Tibial nerve (tissue), 4 donors: ENCODE measurements around the gene SESN2. TPM values are rescaled to one million over a fixed set of nuclear protein-coding genes. Genes with fewer than 3 reads are reported as not detected.

ENCODE experiments used
- DNase-seq, 2 donors: peaks; one replicate each; pipeline ENCODE4 v3.0.0-alpha.2; 2019; ENCODE audit warnings: low spot score in 2 of 2
- H3K27ac ChIP-seq, 4 donors: fragments of 200-600 bp; sonication (generic) in 3 of 4; one replicate each; pipeline ENCODE4 v1.5.1; 2017 to 2019; ENCODE audit warnings: mild to moderate bottlenecking in 1 of 4
- H3K27me3 ChIP-seq, 2 donors: fragments of 200-600 bp; sonication (generic) in 1 of 2; one replicate each; pipeline versions ENCODE4 v1.5.1 to v1.6.0; 2017 to 2019
- H3K36me3 ChIP-seq, 3 donors: fragments of 200-600 bp; sonication (generic); one replicate each; pipeline ENCODE4 v1.5.1; 2018 to 2019
- H3K4me1 ChIP-seq, 4 donors: fragments of 200-600 bp; sonication (generic) in 3 of 4; one replicate each; pipeline ENCODE4 v1.5.1; 2017 to 2019
- H3K4me3 ChIP-seq, 4 donors: fragments of 200-600 bp; sonication (generic) in 3 of 4; one replicate each; pipeline ENCODE4 v1.5.1; 2017 to 2019; ENCODE audit warnings: mild to moderate bottlenecking in 1 of 4, moderate library complexity in 1 of 4
- H3K9me3 ChIP-seq, 4 donors: fragments of 200-600 bp; sonication (generic) in 3 of 4; one replicate each; pipeline ENCODE4 v1.5.1; 2017 to 2019
- CTCF ChIP-seq, 5 experiments: fragments of 200-600 bp in 3 of 5; fragments of 450-650 bp in 2 of 5; sonication (generic) in 3 of 5; IDR thresholded peaks; one replicate each; pipeline ENCODE4 v1.5.1; 2016 to 2019; ENCODE audit warnings: antibody characterized with exemption in 5 of 5, mild to moderate bottlenecking in 3 of 5, moderate library complexity in 2 of 5
- EP300 ChIP-seq, 2 donors: sonication (generic); formaldehyde crosslinking; IDR thresholded peaks; one replicate each; pipeline ENCODE4 v1.6.1; 2017; ENCODE audit warnings: antibody characterized with exemption in 2 of 2, mild to moderate bottlenecking in 1 of 2
- POLR2A ChIP-seq, 2 donors: fragments of 450-650 bp; IDR thresholded peaks; one replicate each; pipeline ENCODE4 v1.6.1; 2017; ENCODE audit warnings: antibody characterized with exemption in 2 of 2, mild to moderate bottlenecking in 2 of 2, moderate library complexity in 2 of 2
- WGBS, 2 donors: methylation state at CpG; one replicate each; pipeline ENCODE4 v1.1.5; 2018; 5-methylcytosine and 5-hydroxymethylcytosine counted together
- total RNA-seq, 4 donors: library from RNA; depleted of rRNA; stranded (reverse); fragments of >200 nt; gene quantifications; one replicate each; pipeline ENCODE4 v1.1.0, GENCODE V29; 2016

The SESN2 gene
- total RNA-seq, 4 donors from 2014 or later = 6.9 to 16.2 (median 8.9) TPM

- Histone ChIP-seq H3K27ac (no peak overlapping the region), H3K27me3 (no peaks in the 10 kb centered on the region), H3K9me3 (no peaks in the 10 kb centered on the region), H3K4me1 (no peaks in the 10 kb centered on the region), H3K36me3 (peaks cover 0 to 82% (median 0%) of the 10 kb centered on the region in 3 donors), H3K4me3 (no peak overlapping the region)
- TF ChIP-seq CTCF (IDR thresholded peaks at IDR 0.05) (no peak), EP300 (IDR thresholded peaks at IDR 0.05) (no peak)
- 93 to 99% methylated on average over 7 of the region's 7 CpGs for WGBS, 2 donors
- no peak for DNase-seq
Observed at GRCh38 chr1:28279721-28280120, 20.4 kb downstream of the SESN2 start.

GRCh38 chr1:28280501-28280900 is 21.2 kb downstream of the SESN2 start:
- 82 to 83% methylated on average over 8 of the region's 8 CpGs for WGBS, 2 donors
- Histone ChIP-seq H3K4me3 (no peak overlapping the region), H3K27ac (no peak overlapping the region), H3K36me3 (peaks cover 0 to 74% (median 0%) of the 10 kb centered on the region in 3 donors), H3K4me1 (no peaks in the 10 kb centered on the region), H3K27me3 (no peaks in the 10 kb centered on the region), H3K9me3 (no peaks in the 10 kb centered on the region)
- TF ChIP-seq EP300 (IDR thresholded peaks at IDR 0.05) (no peak), POLR2A (IDR thresholded peaks at IDR 0.05) (no peak)
- DNase-seq = no peak

GRCh38 chr1:28280977-28281381 is 21.7 kb downstream of the SESN2 start:
- H3K36me3 ChIP-seq = peaks cover 0 to 70% (median 0%) of the 10 kb centered on the region in 3 donors
- WGBS, 2 donors = 51 to 56% methylated on average over 5 of the region's 5 CpGs
- no peaks in the 10 kb centered on the region for H3K4me1 ChIP-seq
- H3K9me3 ChIP-seq = no peaks in the 10 kb centered on the region
- H3K27ac ChIP-seq = no peak overlapping the region
- no peak for TF ChIP-seq POLR2A (IDR thresholded peaks at IDR 0.05)
- no peak for TF ChIP-seq EP300 (IDR thresholded peaks at IDR 0.05)
- TF ChIP-seq CTCF (IDR thresholded peaks at IDR 0.05) = no peak
- no peak overlapping the region for H3K4me3 ChIP-seq
- no peaks in the 10 kb centered on the region for H3K27me3 ChIP-seq
- DNase-seq = no peak

- Histone ChIP-seq H3K4me1 (no peaks in the 10 kb centered on the region), H3K4me3 (no peak overlapping the region), H3K27ac (no peak overlapping the region), H3K9me3 (no peaks in the 10 kb centered on the region), H3K27me3 (no peaks in the 10 kb centered on the region), H3K36me3 (peaks cover 0 to 63% (median 0%) of the 10 kb centered on the region in 3 donors)
- 86 to 90% methylated on average over 12 to 14 of the region's 14 CpGs for WGBS, 2 donors
- DNase-seq = no peak
- no peak for TF ChIP-seq POLR2A (IDR thresholded peaks at IDR 0.05)
- TF ChIP-seq EP300 (IDR thresholded peaks at IDR 0.05) = no peak
- no peak for TF ChIP-seq CTCF (IDR thresholded peaks at IDR 0.05)
Observed at GRCh38 chr1:28281608-28282425, 22.5 kb downstream of the SESN2 start.

GRCh38 chr1:28282426-28283407 is 23.4 kb downstream of the SESN2 start:
- H3K4me1 ChIP-seq = no peaks in the 10 kb centered on the region
- H3K36me3 ChIP-seq = peaks cover 0 to 54% (median 0%) of the 10 kb centered on the region in 3 donors
- WGBS, 2 donors = 78 to 81% methylated on average over 12 to 14 of the region's 14 CpGs
- DNase-seq = no peak
- H3K27me3 ChIP-seq = no peaks in the 10 kb centered on the region
- no peaks in the 10 kb centered on the region for H3K9me3 ChIP-seq
- H3K4me3 ChIP-seq = no peak overlapping the region
- TF ChIP-seq EP300 (IDR thresholded peaks at IDR 0.05) = no peak
- TF ChIP-seq POLR2A (IDR thresholded peaks at IDR 0.05) = no peak
- no peak for TF ChIP-seq CTCF (IDR thresholded peaks at IDR 0.05)
- H3K27ac ChIP-seq = no peak overlapping the region
